OCI-LY7 (cell line): ENCODE results near the gene NDUFV2.
"Not testable (repeated sequence)": the region's sequence is repeated elsewhere in the genome, so short reads cannot be mapped to it uniquely, and the experiment has no call there.

Experiments used
- EZH2phosphoT487 ChIP-seq: fragments of 200-600 bp; sonication (generic); IDR thresholded peaks from 2 replicates; pipeline ENCODE4 v1.6.1; 2018; ENCODE audit warnings: low read depth, borderline replicate concordance, mild to moderate bottlenecking, mixed run types, antibody characterized with exemption, low read length, moderate library complexity, mixed read lengths
- TF ChIP-seq, protein P1 (sequence below): fragments of 200-600 bp; sonication (generic); conservative IDR thresholded peaks from 2 replicates; pipeline ENCODE4 v1.5.1; 2014; ENCODE audit warnings: mild to moderate bottlenecking, antibody characterized with exemption, low read length, moderate library complexity, mixed read lengths

- TF ChIP-seq, protein P1, sequence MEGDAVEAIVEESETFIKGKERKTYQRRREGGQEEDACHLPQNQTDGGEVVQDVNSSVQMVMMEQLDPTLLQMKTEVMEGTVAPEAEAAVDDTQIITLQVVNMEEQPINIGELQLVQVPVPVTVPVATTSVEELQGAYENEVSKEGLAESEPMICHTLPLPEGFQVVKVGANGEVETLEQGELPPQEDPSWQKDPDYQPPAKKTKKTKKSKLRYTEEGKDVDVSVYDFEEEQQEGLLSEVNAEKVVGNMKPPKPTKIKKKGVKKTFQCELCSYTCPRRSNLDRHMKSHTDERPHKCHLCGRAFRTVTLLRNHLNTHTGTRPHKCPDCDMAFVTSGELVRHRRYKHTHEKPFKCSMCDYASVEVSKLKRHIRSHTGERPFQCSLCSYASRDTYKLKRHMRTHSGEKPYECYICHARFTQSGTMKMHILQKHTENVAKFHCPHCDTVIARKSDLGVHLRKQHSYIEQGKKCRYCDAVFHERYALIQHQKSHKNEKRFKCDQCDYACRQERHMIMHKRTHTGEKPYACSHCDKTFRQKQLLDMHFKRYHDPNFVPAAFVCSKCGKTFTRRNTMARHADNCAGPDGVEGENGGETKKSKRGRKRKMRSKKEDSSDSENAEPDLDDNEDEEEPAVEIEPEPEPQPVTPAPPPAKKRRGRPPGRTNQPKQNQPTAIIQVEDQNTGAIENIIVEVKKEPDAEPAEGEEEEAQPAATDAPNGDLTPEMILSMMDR: not testable (repeated sequence)
- TF ChIP-seq EZH2phosphoT487: not testable (repeated sequence)
Measured at GRCh38 chr18:9165883-9166282, 63.4 kb downstream of the NDUFV2 start.
